Measurements from ENCODE around the gene PDGFB. TPM values are rescaled to one million over a fixed set of nuclear protein-coding genes. Genes with fewer than 3 reads are reported as not detected.

The PDGFB gene
- total and polyA plus RNA-seq, 9 of the 15 experiments (the other 6 are each of a cell fraction or from before 2014, with no cell fraction given): 0.07 to 4.0 (median 0.48) TPM; not detected in 1

DNA sequence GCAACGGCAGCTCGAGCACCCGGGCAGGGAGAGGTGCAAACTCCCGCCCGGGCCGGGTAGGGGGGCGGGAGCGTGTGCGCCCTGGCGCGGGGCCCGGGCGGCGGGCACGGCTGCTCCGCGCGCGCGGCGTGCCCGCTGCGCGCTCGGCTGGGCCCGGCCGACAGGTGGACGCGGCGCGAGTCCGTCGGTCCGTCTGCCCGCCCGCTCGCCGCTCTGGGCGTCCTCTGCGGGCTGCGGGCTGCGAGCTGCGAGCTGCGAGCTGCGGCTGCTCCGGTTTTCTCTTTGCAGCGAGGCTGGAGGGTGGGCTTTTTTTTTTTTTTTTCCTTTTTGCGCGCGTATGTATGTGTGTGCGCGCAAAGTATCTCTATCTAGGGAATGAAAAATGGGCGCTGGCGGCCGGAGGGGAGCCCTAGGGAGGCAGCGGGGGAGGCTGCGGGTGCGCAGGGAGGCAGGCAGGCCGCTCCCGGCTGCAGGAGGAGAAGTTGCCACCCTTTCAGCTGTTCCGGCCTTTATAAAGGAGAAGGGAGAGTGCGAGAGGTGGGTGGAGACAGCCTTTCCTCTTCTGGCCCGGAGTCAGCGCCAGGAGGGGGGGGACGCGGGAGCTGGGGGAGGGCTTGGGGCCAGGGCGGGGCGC lies at the start of gene PDGFB (continued):
- TF ChIP-seq OTX1 (CRISPR knock-in tag; IDR thresholded peaks at IDR 0.05) (no peak), ZNF830 (CRISPR knock-in tag; IDR thresholded peaks at IDR 0.05) (no peak), ZNF696 (CRISPR knock-in tag; conservative IDR thresholded peaks at IDR 0.05) (no peak), BMI1 (IDR thresholded peaks at IDR 0.05; ENCODE audit: low read length) (no peak), MAFG (tag; conservative IDR thresholded peaks at IDR 0.05) (no peak), HNRNPLL (IDR thresholded peaks at IDR 0.05; ENCODE audit: low read depth, low read length, poor library complexity, severe bottlenecking) (peak; percentile 25)
- TF ChIP-seq, protein P1, sequence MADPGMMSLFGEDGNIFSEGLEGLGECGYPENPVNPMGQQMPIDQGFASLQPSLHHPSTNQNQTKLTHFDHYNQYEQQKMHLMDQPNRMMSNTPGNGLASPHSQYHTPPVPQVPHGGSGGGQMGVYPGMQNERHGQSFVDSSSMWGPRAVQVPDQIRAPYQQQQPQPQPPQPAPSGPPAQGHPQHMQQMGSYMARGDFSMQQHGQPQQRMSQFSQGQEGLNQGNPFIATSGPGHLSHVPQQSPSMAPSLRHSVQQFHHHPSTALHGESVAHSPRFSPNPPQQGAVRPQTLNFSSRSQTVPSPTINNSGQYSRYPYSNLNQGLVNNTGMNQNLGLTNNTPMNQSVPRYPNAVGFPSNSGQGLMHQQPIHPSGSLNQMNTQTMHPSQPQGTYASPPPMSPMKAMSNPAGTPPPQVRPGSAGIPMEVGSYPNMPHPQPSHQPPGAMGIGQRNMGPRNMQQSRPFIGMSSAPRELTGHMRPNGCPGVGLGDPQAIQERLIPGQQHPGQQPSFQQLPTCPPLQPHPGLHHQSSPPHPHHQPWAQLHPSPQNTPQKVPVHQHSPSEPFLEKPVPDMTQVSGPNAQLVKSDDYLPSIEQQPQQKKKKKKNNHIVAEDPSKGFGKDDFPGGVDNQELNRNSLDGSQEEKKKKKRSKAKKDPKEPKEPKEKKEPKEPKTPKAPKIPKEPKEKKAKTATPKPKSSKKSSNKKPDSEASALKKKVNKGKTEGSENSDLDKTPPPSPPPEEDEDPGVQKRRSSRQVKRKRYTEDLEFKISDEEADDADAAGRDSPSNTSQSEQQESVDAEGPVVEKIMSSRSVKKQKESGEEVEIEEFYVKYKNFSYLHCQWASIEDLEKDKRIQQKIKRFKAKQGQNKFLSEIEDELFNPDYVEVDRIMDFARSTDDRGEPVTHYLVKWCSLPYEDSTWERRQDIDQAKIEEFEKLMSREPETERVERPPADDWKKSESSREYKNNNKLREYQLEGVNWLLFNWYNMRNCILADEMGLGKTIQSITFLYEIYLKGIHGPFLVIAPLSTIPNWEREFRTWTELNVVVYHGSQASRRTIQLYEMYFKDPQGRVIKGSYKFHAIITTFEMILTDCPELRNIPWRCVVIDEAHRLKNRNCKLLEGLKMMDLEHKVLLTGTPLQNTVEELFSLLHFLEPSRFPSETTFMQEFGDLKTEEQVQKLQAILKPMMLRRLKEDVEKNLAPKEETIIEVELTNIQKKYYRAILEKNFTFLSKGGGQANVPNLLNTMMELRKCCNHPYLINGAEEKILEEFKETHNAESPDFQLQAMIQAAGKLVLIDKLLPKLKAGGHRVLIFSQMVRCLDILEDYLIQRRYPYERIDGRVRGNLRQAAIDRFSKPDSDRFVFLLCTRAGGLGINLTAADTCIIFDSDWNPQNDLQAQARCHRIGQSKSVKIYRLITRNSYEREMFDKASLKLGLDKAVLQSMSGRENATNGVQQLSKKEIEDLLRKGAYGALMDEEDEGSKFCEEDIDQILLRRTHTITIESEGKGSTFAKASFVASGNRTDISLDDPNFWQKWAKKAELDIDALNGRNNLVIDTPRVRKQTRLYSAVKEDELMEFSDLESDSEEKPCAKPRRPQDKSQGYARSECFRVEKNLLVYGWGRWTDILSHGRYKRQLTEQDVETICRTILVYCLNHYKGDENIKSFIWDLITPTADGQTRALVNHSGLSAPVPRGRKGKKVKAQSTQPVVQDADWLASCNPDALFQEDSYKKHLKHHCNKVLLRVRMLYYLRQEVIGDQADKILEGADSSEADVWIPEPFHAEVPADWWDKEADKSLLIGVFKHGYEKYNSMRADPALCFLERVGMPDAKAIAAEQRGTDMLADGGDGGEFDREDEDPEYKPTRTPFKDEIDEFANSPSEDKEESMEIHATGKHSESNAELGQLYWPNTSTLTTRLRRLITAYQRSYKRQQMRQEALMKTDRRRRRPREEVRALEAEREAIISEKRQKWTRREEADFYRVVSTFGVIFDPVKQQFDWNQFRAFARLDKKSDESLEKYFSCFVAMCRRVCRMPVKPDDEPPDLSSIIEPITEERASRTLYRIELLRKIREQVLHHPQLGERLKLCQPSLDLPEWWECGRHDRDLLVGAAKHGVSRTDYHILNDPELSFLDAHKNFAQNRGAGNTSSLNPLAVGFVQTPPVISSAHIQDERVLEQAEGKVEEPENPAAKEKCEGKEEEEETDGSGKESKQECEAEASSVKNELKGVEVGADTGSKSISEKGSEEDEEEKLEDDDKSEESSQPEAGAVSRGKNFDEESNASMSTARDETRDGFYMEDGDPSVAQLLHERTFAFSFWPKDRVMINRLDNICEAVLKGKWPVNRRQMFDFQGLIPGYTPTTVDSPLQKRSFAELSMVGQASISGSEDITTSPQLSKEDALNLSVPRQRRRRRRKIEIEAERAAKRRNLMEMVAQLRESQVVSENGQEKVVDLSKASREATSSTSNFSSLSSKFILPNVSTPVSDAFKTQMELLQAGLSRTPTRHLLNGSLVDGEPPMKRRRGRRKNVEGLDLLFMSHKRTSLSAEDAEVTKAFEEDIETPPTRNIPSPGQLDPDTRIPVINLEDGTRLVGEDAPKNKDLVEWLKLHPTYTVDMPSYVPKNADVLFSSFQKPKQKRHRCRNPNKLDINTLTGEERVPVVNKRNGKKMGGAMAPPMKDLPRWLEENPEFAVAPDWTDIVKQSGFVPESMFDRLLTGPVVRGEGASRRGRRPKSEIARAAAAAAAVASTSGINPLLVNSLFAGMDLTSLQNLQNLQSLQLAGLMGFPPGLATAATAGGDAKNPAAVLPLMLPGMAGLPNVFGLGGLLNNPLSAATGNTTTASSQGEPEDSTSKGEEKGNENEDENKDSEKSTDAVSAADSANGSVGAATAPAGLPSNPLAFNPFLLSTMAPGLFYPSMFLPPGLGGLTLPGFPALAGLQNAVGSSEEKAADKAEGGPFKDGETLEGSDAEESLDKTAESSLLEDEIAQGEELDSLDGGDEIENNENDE (IDR thresholded peaks at IDR 0.05; ENCODE audit: low read depth, low read length): no peak
- TF ChIP-seq, protein P2, sequence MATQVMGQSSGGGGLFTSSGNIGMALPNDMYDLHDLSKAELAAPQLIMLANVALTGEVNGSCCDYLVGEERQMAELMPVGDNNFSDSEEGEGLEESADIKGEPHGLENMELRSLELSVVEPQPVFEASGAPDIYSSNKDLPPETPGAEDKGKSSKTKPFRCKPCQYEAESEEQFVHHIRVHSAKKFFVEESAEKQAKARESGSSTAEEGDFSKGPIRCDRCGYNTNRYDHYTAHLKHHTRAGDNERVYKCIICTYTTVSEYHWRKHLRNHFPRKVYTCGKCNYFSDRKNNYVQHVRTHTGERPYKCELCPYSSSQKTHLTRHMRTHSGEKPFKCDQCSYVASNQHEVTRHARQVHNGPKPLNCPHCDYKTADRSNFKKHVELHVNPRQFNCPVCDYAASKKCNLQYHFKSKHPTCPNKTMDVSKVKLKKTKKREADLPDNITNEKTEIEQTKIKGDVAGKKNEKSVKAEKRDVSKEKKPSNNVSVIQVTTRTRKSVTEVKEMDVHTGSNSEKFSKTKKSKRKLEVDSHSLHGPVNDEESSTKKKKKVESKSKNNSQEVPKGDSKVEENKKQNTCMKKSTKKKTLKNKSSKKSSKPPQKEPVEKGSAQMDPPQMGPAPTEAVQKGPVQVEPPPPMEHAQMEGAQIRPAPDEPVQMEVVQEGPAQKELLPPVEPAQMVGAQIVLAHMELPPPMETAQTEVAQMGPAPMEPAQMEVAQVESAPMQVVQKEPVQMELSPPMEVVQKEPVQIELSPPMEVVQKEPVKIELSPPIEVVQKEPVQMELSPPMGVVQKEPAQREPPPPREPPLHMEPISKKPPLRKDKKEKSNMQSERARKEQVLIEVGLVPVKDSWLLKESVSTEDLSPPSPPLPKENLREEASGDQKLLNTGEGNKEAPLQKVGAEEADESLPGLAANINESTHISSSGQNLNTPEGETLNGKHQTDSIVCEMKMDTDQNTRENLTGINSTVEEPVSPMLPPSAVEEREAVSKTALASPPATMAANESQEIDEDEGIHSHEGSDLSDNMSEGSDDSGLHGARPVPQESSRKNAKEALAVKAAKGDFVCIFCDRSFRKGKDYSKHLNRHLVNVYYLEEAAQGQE (IDR thresholded peaks at IDR 0.05; ENCODE audit: borderline replicate concordance): no peak
- TF ChIP-seq, protein P2 (CRISPR knock-in tag; IDR thresholded peaks at IDR 0.05; ENCODE audit: low read depth): no peak

Measured in K562 (cell line).